ENCODE measurements around the gene FAM114A1. TPM values are rescaled to one million over a fixed set of nuclear protein-coding genes. Genes with fewer than 3 reads are reported as not detected.
"Not testable (repeated sequence)": the region's sequence is repeated elsewhere in the genome, so short reads cannot be mapped to it uniquely, and the experiment has no call there.

The FAM114A1 gene
- polyA plus RNA-seq, 2 of the 4 experiments (the other 2 are of a cell fraction): 44.2 to 55.4 TPM

DNA sequence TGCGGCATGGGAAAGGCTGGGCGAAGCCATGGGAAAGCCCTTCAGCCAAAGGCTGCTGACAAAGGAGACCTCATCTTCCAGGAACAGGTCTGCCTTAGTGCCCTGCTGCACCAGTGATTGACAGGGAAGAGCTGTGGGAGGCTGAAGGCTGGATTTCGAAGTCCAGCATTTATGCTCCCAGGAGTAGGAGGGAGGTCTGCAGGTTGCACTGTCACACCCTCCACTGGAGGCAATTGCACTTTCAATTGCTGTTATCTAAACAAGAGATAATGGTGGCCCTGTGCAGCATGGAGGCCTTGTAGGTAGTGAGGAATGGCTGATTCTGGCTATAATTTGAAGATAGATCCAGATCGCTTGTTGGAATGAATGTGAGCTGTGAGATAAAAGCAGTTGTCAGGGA lies 43.7 kb downstream of the FAM114A1 start (continued):
- TF ChIP-seq REST (IDR thresholded peaks at IDR 0.05) (no peak), POLR2AphosphoS2 (conservative IDR thresholded peaks at IDR 0.05; ENCODE audit: low read length) (no peak), GATA3 (IDR thresholded peaks at IDR 0.05; ENCODE audit: borderline replicate concordance) (no peak)

- no peak overlapping the region for H3K4me3 ChIP-seq
- TF ChIP-seq KDM5A (IDR thresholded peaks at IDR 0.05) (no peak), SREBF2 (IDR thresholded peaks at IDR 0.05) (no peak), PBX3 (IDR thresholded peaks at IDR 0.05) (no peak), CBX8 (IDR thresholded peaks at IDR 0.05) (no peak), EHF (CRISPR knock-in tag; IDR thresholded peaks at IDR 0.05) (no peak), ZC3H11A (IDR thresholded peaks at IDR 0.05) (no peak), MAZ (IDR thresholded peaks at IDR 0.05; ENCODE audit: borderline replicate concordance, low read depth, low read length) (no peak), SMC3 (IDR thresholded peaks at IDR 0.05) (no peak), FOXS1 (CRISPR knock-in tag; IDR thresholded peaks at IDR 0.05) (no peak), MAFK (IDR thresholded peaks at IDR 0.05; ENCODE audit: partially characterized antibody) (no peak)
- no peak for FAIRE-seq
- H3K4me2 ChIP-seq: no peak overlapping the region
- DNase-seq (ENCODE audit: low read depth in 1 of 2, low spot score in 1 of 2): no peak
- CTCF ChIA-PET: interaction anchor here (1.5 kb wide), 1 partner anchor 12 kb away, joined by 4 read pairs; no protein-coding TSS in a partner anchor
- WGBS (ENCODE audit: missing lambda C conversion rate): 85% methylated on average over 8 of the region's 8 CpGs
- H3K27ac ChIP-seq: no peak overlapping the region
- H3K9me3 ChIP-seq: no peaks in the 10 kb centered on the region
- POLR2A ChIA-PET: interaction anchor here (0.6 kb wide), 1 partner anchor 102 kb away, joined by 3 read pairs; no protein-coding TSS in a partner anchor
- no peaks in the 10 kb centered on the region for H3K4me1 ChIP-seq
- ATAC-seq: no peak
Measured at GRCh38 chr4:38914854-38915253, 47.2 kb downstream of the FAM114A1 start.

DNA sequence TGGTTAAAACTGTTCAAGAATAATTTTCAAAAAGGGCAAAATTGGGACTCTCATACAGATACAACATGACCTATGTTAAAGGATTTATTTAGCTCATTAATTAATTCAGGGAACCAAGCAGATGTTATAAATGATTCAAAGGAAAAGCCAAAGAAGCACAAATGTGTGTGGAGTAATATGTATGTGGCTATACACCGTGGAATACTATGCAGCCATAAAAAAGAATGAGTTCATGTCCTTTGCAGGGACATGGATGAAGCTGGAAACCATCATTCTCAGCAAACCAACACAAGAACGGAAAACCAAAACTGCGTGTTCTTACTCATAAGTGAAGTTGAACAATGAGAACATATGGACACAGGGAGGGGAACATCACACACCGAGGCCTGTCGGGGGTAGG lies 48.7 kb downstream of the FAM114A1 start:
- H3K27ac ChIP-seq; ATAC-seq; H3K4me1 ChIP-seq; DNase-seq (ENCODE audit: low read depth in 1 of 2, low spot score in 1 of 2); H3K4me3 ChIP-seq; H3K4me2 ChIP-seq; FAIRE-seq; H3K9me3 ChIP-seq; POLR2A ChIA-PET: not testable (repeated sequence)
- CTCF ChIA-PET: interaction anchor here (0.6 kb wide), 1 partner anchor 851 kb away, joined by 3 read pairs; no protein-coding TSS in a partner anchor
- 93% methylated on average over 5 of the region's 5 CpGs for WGBS (ENCODE audit: missing lambda C conversion rate)

DNA sequence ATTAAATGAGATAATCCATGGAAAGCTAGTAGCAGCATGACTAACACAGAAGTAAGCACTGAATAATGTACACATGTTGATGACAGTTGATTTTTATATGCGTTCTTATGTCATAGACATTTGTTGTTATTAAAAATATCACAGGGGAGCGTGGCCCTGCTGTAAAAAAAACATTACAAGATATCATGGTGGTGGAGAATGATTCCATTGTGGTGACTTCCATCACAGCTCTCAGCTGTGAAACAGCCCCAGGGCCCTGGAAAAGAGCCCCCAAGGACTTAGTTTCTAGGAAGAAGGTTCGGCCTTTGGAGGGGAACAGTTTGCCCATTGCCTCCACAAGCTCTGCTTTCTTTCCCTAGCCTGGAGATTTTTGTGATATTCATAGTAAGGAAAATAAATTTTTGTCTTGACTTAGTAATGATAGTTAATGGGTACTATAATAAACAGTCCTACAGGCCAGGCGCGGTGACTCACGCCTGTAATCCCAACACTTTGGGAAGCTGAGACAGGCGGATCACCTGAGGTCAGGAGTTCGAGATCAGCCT lies 49.9 kb downstream of the FAM114A1 start:
- Histone ChIP-seq H3K27ac (no peak overlapping the region), H3K4me1 (no peaks in the 10 kb centered on the region)

More for the DNA sequence above, 49.9 kb downstream of the FAM114A1 start:
- H3K4me2 ChIP-seq: no peak overlapping the region
- WGBS (ENCODE audit: missing lambda C conversion rate): 85% methylated on average over 8 of the region's 8 CpGs
- CTCF ChIA-PET: interaction anchor here (1.5 kb wide), 2 partner anchors 15 to 217 kb away, joined by 4 to 5 read pairs; no protein-coding TSS in a partner anchor
- POLR2A ChIA-PET: no interaction called here
- no peaks in the 10 kb centered on the region for H3K9me3 ChIP-seq
- H3K4me3 ChIP-seq: no peak overlapping the region
- DNase-seq (ENCODE audit: low read depth in 1 of 2, low spot score in 1 of 2): no peak
- ATAC-seq: no peak
- TF ChIP-seq SMC3 (IDR thresholded peaks at IDR 0.05): no peak
- no peak for TF ChIP-seq FOXS1 (CRISPR knock-in tag; IDR thresholded peaks at IDR 0.05)
- TF ChIP-seq, protein P1, sequence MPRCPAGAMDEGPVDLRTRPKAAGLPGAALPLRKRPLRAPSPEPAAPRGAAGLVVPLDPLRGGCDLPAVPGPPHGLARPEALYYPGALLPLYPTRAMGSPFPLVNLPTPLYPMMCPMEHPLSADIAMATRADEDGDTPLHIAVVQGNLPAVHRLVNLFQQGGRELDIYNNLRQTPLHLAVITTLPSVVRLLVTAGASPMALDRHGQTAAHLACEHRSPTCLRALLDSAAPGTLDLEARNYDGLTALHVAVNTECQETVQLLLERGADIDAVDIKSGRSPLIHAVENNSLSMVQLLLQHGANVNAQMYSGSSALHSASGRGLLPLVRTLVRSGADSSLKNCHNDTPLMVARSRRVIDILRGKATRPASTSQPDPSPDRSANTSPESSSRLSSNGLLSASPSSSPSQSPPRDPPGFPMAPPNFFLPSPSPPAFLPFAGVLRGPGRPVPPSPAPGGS (IDR thresholded peaks at IDR 0.05): no peak
- no peak for TF ChIP-seq RARB (CRISPR knock-in tag; IDR thresholded peaks at IDR 0.05)
- TF ChIP-seq JUN (IDR thresholded peaks at IDR 0.05): no peak
- no peak for TF ChIP-seq NFE2L2 (conservative IDR thresholded peaks at IDR 0.05; ENCODE audit: low read length)
- no peak for TF ChIP-seq HEYL (CRISPR knock-in tag; IDR thresholded peaks at IDR 0.05)
- no peak for TF ChIP-seq SREBF2 (IDR thresholded peaks at IDR 0.05)
- TF ChIP-seq HOXB5 (CRISPR knock-in tag; IDR thresholded peaks at IDR 0.05): no peak
- no peak for TF ChIP-seq CHD2 (IDR thresholded peaks at IDR 0.05; ENCODE audit: low read length, partially characterized antibody)
- FAIRE-seq: no peak
